ENCODE measurements around the gene TXNRD2. TPM values are rescaled to one million over a fixed set of nuclear protein-coding genes. Genes with fewer than 3 reads are reported as not detected.

Gene TXNRD2
- total RNA-seq, 1 experiment from 2014 or later: 7.0 TPM

GRCh38 chr22:19872779-19873137, 68.9 kb downstream of the TXNRD2 start:
- H2AFZ ChIP-seq (ENCODE audit: low read length): no peak overlapping the region
- H3K79me2 ChIP-seq (ENCODE audit: low read length): no peaks in the 10 kb centered on the region
- DNase-seq: no peak
- H3K9me2 ChIP-seq (replicated peaks; ENCODE audit: insufficient read depth, low read length): no peaks in the 10 kb centered on the region
- no peak overlapping the region for H3K9ac ChIP-seq (ENCODE audit: low read length)
- H4K20me1 ChIP-seq (ENCODE audit: insufficient read depth, low read depth, low read length): no peaks in the 10 kb centered on the region
- H3K9me3 ChIP-seq (ENCODE audit: low read length): no peaks in the 10 kb centered on the region
- H3K36me3 ChIP-seq (ENCODE audit: insufficient read depth, low read length): no peaks in the 10 kb centered on the region
- H3K27me3 ChIP-seq (ENCODE audit: low read length): no peaks in the 10 kb centered on the region
- no peaks in the 10 kb centered on the region for H3K4me1 ChIP-seq (ENCODE audit: low read length)
- no peak overlapping the region for H3K4me3 ChIP-seq (ENCODE audit: low read length)
- H3K27ac ChIP-seq (ENCODE audit: low read length): no peak overlapping the region
- no peak overlapping the region for H3K4me2 ChIP-seq (ENCODE audit: low read depth, low read length, poor library complexity, severe bottlenecking)

GRCh38 chr22:19871845-19872778, 69.5 kb downstream of the TXNRD2 start:
- H3K9me3 ChIP-seq (ENCODE audit: low read length): no peaks in the 10 kb centered on the region
- H3K4me1 ChIP-seq (ENCODE audit: low read length): no peaks in the 10 kb centered on the region
- H3K4me3 ChIP-seq (ENCODE audit: low read length): no peak overlapping the region
- H4K20me1 ChIP-seq (ENCODE audit: insufficient read depth, low read depth, low read length): no peaks in the 10 kb centered on the region
- H3K9ac ChIP-seq (ENCODE audit: low read length): no peak overlapping the region
- no peaks in the 10 kb centered on the region for H3K79me2 ChIP-seq (ENCODE audit: low read length)
- H2AFZ ChIP-seq (ENCODE audit: low read length): no peak overlapping the region
- no peaks in the 10 kb centered on the region for H3K27me3 ChIP-seq (ENCODE audit: low read length)
- H3K36me3 ChIP-seq (ENCODE audit: insufficient read depth, low read length): no peaks in the 10 kb centered on the region
- H3K9me2 ChIP-seq (replicated peaks; ENCODE audit: insufficient read depth, low read length): no peaks in the 10 kb centered on the region
- DNase-seq: no peak
- no peak overlapping the region for H3K4me2 ChIP-seq (ENCODE audit: low read depth, low read length, poor library complexity, severe bottlenecking)
- H3K27ac ChIP-seq (ENCODE audit: low read length): no peak overlapping the region

DNA sequence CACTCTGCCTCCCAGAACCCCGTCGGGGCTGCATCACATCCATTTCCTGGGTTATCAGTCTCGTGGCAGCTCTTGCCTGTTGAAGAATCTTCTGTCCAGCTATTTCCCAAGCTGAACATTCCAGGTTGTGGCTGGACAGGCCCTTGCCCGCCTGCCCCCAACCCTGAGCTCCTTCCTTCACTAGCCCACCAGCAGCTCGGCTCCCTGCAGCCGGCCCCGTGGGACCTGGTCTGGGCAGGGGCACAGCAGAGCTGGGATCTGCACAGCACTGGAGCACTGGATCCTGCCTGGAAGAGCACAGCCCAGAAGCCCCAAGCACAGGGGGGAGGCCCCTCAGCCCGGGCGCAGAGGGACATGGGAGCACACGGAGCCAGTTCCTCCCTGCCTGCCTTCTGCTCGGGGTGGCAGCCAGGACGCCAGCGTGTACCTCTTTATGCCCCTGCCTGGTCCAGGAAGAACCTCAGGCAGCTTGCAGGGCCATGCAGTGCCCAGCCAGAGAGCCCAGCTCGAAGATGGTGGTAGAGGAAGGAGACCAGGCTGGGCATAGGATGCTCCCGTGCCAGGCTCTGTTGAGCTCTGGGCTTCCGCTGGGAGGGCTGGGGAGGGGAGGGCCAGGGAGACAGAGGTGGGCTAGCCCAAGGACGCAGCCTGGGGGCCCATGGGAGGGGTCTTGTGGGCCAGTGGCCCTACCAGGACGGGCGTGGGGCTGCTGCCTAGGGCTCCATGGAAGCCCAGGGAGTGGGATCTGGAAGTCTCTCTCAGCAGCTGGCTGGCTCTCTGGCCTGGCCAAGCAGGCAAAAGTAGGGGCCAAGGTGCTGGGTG, 70.4 kb downstream of the TXNRD2 start:
- no peak overlapping the region for H3K9ac ChIP-seq (ENCODE audit: low read length)

DNA sequence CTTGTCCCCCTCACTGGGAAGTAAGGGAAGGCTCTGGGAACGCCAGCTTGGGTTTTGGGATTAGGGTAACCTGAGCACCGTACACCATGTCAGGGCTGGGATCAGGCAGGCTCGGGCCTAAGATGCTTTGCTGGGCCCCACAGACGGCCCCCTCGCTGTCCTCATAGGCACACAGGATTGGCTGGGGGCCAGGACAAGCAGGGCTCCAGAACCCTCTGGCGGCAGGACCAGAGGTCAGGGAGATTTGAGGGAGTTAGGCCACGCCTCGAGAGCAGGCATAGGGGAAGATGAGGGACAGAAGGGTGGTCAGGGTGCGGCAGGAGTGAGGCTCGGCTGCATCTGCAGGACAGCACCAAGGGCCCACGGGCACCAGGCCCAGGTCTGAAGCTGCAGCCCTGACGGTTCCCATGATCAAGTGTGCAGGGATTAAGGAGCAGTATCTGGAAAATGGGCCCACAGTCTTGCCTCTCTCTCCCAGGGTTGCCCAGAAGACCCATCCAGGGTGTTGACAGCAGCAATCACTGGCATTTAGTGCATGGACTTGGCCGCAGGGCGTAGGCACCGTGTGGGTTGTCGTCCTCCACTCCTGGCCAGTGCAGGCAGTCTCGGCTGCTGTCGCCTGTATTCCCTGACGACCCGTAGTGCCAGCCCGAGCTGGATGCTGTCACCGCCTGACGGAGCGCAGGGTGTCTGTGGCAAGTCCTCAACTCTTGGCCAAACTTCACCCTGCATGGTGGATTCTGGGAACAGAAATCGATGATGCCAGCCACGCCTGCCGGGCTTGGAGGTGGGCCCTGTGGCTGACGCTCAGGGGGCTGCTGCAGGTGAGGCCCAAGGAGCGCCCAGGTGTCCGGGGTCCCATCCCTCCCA, 71.2 kb downstream of the TXNRD2 start:
- Histone ChIP-seq H3K4me2 (ENCODE audit: low read depth, low read length, poor library complexity, severe bottlenecking) (no peak overlapping the region), H3K36me3 (ENCODE audit: insufficient read depth, low read length) (no peaks in the 10 kb centered on the region), H3K4me1 (ENCODE audit: low read length) (no peaks in the 10 kb centered on the region), H3K9ac (ENCODE audit: low read length) (no peak overlapping the region), H3K79me2 (ENCODE audit: low read length) (no peaks in the 10 kb centered on the region), H3K4me3 (ENCODE audit: low read length) (no peak overlapping the region), H3K27me3 (ENCODE audit: low read length) (no peaks in the 10 kb centered on the region), H3K9me3 (ENCODE audit: low read length) (no peaks in the 10 kb centered on the region), H2AFZ (ENCODE audit: low read length) (no peak overlapping the region), H4K20me1 (ENCODE audit: insufficient read depth, low read depth, low read length) (no peaks in the 10 kb centered on the region), H3K27ac (ENCODE audit: low read length) (no peak overlapping the region), H3K9me2 (replicated peaks; ENCODE audit: insufficient read depth, low read length) (no peaks in the 10 kb centered on the region)
- no peak for DNase-seq

More for the DNA sequence above, 70.4 kb downstream of the TXNRD2 start:
- Histone ChIP-seq H3K4me3 (ENCODE audit: low read length) (no peak overlapping the region), H4K20me1 (ENCODE audit: insufficient read depth, low read depth, low read length) (no peaks in the 10 kb centered on the region), H3K9me3 (ENCODE audit: low read length) (no peaks in the 10 kb centered on the region), H2AFZ (ENCODE audit: low read length) (no peak overlapping the region), H3K36me3 (ENCODE audit: insufficient read depth, low read length) (no peaks in the 10 kb centered on the region), H3K27me3 (ENCODE audit: low read length) (no peaks in the 10 kb centered on the region), H3K79me2 (ENCODE audit: low read length) (no peaks in the 10 kb centered on the region), H3K9me2 (replicated peaks; ENCODE audit: insufficient read depth, low read length) (no peaks in the 10 kb centered on the region), H3K4me2 (ENCODE audit: low read depth, low read length, poor library complexity, severe bottlenecking) (no peak overlapping the region), H3K4me1 (ENCODE audit: low read length) (no peaks in the 10 kb centered on the region), H3K27ac (ENCODE audit: low read length) (no peak overlapping the region)
- no peak for DNase-seq

GRCh38 chr22:19869497-19870152, 72.0 kb downstream of the TXNRD2 start:
- DNase-seq: no peak
- H3K9me2 ChIP-seq (replicated peaks; ENCODE audit: insufficient read depth, low read length): no peaks in the 10 kb centered on the region
- H4K20me1 ChIP-seq (ENCODE audit: insufficient read depth, low read depth, low read length): no peaks in the 10 kb centered on the region
- H3K4me2 ChIP-seq (ENCODE audit: low read depth, low read length, poor library complexity, severe bottlenecking): no peak overlapping the region
- no peak overlapping the region for H3K27ac ChIP-seq (ENCODE audit: low read length)
- no peak overlapping the region for H3K9ac ChIP-seq (ENCODE audit: low read length)
- no peaks in the 10 kb centered on the region for H3K79me2 ChIP-seq (ENCODE audit: low read length)
- H2AFZ ChIP-seq (ENCODE audit: low read length): no peak overlapping the region
- no peaks in the 10 kb centered on the region for H3K4me1 ChIP-seq (ENCODE audit: low read length)
- H3K9me3 ChIP-seq (ENCODE audit: low read length): no peaks in the 10 kb centered on the region
- H3K27me3 ChIP-seq (ENCODE audit: low read length): no peaks in the 10 kb centered on the region
- no peaks in the 10 kb centered on the region for H3K36me3 ChIP-seq (ENCODE audit: insufficient read depth, low read length)
- no peak overlapping the region for H3K4me3 ChIP-seq (ENCODE audit: low read length)

GRCh38 chr22:19868773-19869471, 72.7 kb downstream of the TXNRD2 start:
- no peak overlapping the region for H2AFZ ChIP-seq (ENCODE audit: low read length)
- H3K9ac ChIP-seq (ENCODE audit: low read length): no peak overlapping the region
- no peak for DNase-seq
- H4K20me1 ChIP-seq (ENCODE audit: insufficient read depth, low read depth, low read length): no peaks in the 10 kb centered on the region
- no peaks in the 10 kb centered on the region for H3K36me3 ChIP-seq (ENCODE audit: insufficient read depth, low read length)
- H3K27ac ChIP-seq (ENCODE audit: low read length): no peak overlapping the region
- H3K4me2 ChIP-seq (ENCODE audit: low read depth, low read length, poor library complexity, severe bottlenecking): no peak overlapping the region
- no peaks in the 10 kb centered on the region for H3K79me2 ChIP-seq (ENCODE audit: low read length)
- H3K27me3 ChIP-seq (ENCODE audit: low read length): no peaks in the 10 kb centered on the region
- H3K4me1 ChIP-seq (ENCODE audit: low read length): no peaks in the 10 kb centered on the region
- no peak overlapping the region for H3K4me3 ChIP-seq (ENCODE audit: low read length)
- H3K9me2 ChIP-seq (replicated peaks; ENCODE audit: insufficient read depth, low read length): no peaks in the 10 kb centered on the region
- H3K9me3 ChIP-seq (ENCODE audit: low read length): no peaks in the 10 kb centered on the region

- Histone ChIP-seq H3K9ac (ENCODE audit: low read length) (no peak overlapping the region), H3K9me2 (replicated peaks; ENCODE audit: insufficient read depth, low read length) (no peaks in the 10 kb centered on the region), H3K36me3 (ENCODE audit: insufficient read depth, low read length) (no peaks in the 10 kb centered on the region), H3K27ac (ENCODE audit: low read length) (no peak overlapping the region), H3K4me2 (ENCODE audit: low read depth, low read length, poor library complexity, severe bottlenecking) (no peak overlapping the region), H2AFZ (ENCODE audit: low read length) (no peak overlapping the region), H4K20me1 (ENCODE audit: insufficient read depth, low read depth, low read length) (no peaks in the 10 kb centered on the region), H3K79me2 (ENCODE audit: low read length) (no peaks in the 10 kb centered on the region), H3K4me1 (ENCODE audit: low read length) (no peaks in the 10 kb centered on the region), H3K27me3 (ENCODE audit: low read length) (no peaks in the 10 kb centered on the region), H3K4me3 (ENCODE audit: low read length) (no peak overlapping the region), H3K9me3 (ENCODE audit: low read length) (no peaks in the 10 kb centered on the region)
- DNase-seq: no peak
Measured at GRCh38 chr22:19868333-19868732, 73.3 kb downstream of the TXNRD2 start.

All from Karpas-422 (cell line).